Activated gamma-delta T cell treated with anti-CD3 and anti-CD28 coated beads, Interleukin-2, amount 50 U/mL, for 16 hours (primary cell): ENCODE measurements around the gene RARA.
A peak's percentile ranks its signal among the peaks of the same experiment; 100 is the strongest.

ENCODE experiments used
- DNase-seq: peaks from one replicate; pipeline ENCODE4 v3.0.0-alpha.2; 2020; ENCODE audit warnings: low read depth

RARA gene

GRCh38 chr17:40345994-40346764, 37.2 kb downstream of the RARA start:
- DNase-seq, result no peak

DNA sequence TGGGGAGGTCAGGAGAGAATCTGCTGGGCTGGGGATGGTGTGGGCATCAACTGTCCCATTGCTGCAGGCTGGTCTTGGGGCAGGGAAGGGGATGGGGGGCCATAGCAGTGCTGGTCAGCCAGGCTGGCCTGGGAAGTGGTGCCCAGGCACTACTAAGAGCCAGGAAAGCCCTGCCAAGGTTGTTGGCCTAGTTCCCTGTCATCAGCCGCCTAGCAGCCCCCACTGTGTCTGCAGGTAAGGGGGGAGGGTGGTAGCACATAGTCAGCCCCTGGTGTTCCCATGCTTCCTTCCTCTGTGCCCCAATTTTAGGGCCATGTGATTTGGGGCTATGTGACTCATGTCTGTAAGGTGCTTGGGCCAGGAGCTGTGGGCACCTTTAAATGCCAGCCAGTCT, 37.8 kb downstream of the RARA start:
- no peak for DNase-seq

- DNase-seq, result no peak
These were observed 38.5 kb downstream of the RARA start for GRCh38 chr17:40347319-40348135.

- DNase-seq, result no peak
These were observed 39.1 kb downstream of the RARA start for GRCh38 chr17:40348136-40348504.

GRCh38 chr17:40348562-40349476, 39.8 kb downstream of the RARA start:
- DNase-seq, result no peak

GRCh38 chr17:40349477-40349894, 40.5 kb downstream of the RARA start:
- DNase-seq, result no peak

GRCh38 chr17:40349895-40350688, 41.1 kb downstream of the RARA start:
- DNase-seq, result no peak

- no peak for DNase-seq
These were observed 41.8 kb downstream of the RARA start for GRCh38 chr17:40350689-40351358.

DNA sequence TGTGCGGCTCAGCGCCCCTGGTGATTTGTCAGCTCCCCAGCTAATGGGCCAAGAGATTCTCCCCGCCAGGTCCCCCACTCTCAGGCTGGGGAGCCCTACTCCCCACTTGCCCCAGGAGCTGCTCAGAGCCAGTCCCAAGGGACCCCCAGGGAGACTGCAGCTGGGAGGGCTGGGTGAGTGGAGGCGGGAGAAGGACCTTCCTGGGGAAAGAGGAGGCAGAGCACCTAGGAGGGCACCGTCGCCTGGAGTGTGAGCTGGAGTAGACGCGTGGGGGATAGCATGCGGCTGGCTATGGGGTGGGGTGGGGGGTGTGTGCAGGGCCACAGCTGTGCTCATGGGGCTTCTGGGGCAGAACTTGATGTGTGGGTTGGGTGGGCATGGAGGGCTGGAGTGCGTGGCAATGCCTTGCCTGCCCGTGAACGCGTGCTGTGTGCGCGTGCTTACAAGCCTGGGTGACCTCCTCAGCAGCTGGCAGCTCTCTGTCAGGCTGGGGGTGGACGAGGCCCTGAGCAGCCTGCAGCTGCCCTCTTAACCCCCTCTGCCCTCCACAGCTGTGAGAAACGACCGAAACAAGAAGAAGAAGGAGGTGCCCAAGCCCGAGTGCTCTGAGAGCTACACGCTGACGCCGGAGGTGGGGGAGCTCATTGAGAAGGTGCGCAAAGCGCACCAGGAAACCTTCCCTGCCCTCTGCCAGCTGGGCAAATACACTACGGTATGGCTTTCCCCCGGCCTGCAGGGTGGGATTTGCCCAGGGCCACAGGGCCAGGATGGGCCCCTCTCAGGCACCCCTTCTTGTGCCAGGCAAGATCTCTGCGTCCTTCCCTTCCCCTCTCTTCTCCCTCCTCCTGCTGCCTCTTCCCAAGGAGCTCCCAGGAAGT, 42.6 kb downstream of the RARA start:
- no peak for DNase-seq

DNA sequence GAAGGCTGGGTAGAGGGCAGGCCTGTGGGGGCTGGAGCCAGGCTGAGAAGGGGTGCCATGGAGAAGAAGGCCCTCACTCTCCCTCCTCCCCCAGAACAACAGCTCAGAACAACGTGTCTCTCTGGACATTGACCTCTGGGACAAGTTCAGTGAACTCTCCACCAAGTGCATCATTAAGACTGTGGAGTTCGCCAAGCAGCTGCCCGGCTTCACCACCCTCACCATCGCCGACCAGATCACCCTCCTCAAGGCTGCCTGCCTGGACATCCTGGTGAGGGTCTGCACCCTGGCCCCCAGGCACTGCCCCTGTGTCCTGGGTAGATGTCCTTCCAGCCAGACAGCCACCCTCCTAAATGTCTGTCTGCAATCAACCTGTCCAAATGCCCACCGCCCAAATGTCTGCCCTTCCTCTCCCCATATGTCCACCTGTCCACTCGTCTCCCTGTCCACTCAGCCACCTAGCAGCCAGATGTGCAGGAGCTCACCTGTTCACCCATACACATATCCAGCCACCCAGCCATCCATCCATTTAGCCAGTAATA, 43.3 kb downstream of the RARA start:
- DNase-seq, result no peak

DNA sequence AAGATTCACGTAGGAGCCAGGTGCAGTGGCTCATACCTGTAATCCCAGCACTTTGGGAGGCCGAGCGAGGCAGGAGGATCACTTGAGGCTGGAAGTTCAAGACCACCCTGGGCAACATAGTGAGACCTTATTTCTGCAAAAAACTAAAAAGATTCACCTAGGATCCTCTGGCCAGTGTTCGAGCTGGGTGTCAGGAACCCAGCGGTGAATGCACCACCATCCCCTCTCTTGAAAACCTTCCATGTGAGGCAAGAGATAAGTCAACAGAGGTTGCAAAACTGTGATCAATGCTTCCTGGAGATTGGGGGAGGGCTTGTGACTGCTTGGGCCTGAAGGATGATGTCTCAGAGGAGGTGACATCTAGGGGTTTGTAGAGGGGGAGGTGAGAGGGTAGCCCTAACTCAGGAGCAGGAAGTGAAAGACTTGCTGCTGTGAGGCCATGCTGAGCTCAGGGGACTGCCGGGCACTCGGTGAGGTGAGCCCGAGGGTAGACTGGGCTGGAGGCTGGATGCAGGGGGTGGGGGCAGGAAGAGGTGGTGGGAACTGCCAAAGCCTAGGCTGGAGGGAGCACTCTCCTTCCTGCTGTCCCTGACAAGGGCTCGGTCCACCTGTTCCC, 43.9 kb downstream of the RARA start:
- no peak for DNase-seq

DNA sequence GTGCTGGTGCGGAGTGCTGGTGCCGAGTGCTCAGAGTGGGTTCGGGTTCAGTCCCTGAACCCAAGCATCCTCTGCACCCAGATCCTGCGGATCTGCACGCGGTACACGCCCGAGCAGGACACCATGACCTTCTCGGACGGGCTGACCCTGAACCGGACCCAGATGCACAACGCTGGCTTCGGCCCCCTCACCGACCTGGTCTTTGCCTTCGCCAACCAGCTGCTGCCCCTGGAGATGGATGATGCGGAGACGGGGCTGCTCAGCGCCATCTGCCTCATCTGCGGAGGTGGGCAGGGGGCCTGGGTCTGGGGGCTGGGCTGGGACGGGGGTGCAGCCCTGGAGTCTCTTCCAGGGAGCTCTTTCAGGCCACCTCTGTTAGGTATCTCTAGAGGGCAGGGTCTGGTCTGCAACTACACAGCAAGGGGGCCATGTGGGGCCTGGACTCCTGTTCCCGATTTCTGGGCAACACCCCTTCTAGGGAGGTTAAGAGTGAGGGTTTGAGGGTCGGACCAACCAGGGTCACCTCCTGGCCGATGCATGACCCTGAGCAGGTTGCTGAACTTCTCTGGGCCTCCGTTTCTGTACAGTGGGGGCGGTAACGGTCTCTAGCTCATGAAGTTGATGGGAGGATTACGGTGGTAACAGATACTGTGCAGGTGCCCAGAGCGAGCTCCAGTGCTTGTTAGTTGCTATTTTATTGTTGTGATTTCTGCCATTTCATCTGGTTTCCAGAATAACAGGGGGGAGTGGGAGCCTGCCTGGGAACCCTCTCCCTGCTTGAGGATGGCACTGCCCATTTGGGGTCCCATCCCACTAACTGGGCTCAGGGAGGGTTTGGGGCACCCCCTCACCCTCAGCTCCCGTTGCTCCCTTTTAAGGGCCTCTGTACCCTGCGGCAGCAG, 45.5 kb downstream of the RARA start:
- DNase-seq, result no peak

- peak; percentile 73 for DNase-seq
These were observed 46.3 kb downstream of the RARA start for GRCh38 chr17:40355123-40355803.

DNA sequence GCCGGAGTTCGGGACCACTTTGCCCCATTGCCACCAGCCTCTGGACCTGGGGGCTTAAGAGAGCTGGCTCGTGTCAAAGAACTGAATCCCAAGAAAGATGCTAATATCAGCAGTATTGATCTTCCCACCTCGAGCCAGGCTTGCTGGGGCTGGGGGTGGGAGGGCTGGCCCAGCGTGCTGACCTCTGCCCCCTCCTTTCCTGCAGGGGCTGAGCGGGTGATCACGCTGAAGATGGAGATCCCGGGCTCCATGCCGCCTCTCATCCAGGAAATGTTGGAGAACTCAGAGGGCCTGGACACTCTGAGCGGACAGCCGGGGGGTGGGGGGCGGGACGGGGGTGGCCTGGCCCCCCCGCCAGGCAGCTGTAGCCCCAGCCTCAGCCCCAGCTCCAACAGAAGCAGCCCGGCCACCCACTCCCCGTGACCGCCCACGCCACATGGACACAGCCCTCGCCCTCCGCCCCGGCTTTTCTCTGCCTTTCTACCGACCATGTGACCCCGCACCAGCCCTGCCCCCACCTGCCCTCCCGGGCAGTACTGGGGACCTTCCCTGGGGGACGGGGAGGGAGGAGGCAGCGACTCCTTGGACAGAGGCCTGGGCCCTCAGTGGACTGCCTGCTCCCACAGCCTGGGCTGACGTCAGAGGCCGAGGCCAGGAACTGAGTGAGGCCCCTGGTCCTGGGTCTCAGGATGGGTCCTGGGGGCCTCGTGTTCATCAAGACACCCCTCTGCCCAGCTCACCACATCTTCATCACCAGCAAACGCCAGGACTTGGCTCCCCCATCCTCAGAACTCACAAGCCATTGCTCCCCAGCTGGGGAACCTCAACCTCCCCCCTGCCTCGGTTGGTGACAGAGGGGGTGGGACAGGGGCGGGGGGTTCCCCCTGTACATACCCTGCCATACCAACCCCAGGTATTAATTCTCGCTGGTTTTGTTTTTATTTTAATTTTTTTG, 47.1 kb downstream of the RARA start:
- no peak for DNase-seq

- DNase-seq, result no peak
These were observed 48.3 kb downstream of the RARA start for GRCh38 chr17:40356990-40357881.
